Glutamatergic neuron (in vitro differentiated cells): ENCODE results near the gene PHACTR2. TPM values are rescaled to one million over a fixed set of nuclear protein-coding genes. Genes with fewer than 3 reads are reported as not detected.

Experiments
- DNase-seq: peaks from one replicate; pipeline ENCODE4 v3.0.0; 2022
- H3K27ac Mint-ChIP-seq: one replicate; pipeline ENCODE4 v1.8.0; 2020; ENCODE audit warnings: mild to moderate bottlenecking, mixed read lengths, inconsistent platforms; ENCODE audit not compliant: unreplicated experiment
- H3K27me3 Mint-ChIP-seq: one replicate; pipeline ENCODE4 v1.8.0; 2020; ENCODE audit warnings: mild to moderate bottlenecking, moderate library complexity, mixed read lengths, inconsistent platforms; ENCODE audit not compliant: unreplicated experiment
- H3K36me3 Mint-ChIP-seq: one replicate; pipeline ENCODE4 v1.8.0; 2020; ENCODE audit warnings: mild to moderate bottlenecking, mixed read lengths, inconsistent platforms; ENCODE audit not compliant: unreplicated experiment
- H3K4me1 Mint-ChIP-seq: one replicate; pipeline ENCODE4 v1.8.0; 2020; ENCODE audit warnings: mild to moderate bottlenecking, low read depth, mixed read lengths, inconsistent platforms; ENCODE audit not compliant: unreplicated experiment
- H3K4me3 Mint-ChIP-seq: one replicate; pipeline ENCODE4 v1.8.0; 2020; ENCODE audit warnings: mild to moderate bottlenecking, mixed read lengths, inconsistent platforms; ENCODE audit not compliant: unreplicated experiment
- H3K9me3 Mint-ChIP-seq: one replicate; pipeline ENCODE4 v1.8.0; 2020; ENCODE audit warnings: mild to moderate bottlenecking, moderate library complexity, mixed read lengths, inconsistent platforms; ENCODE audit not compliant: unreplicated experiment
- total RNA-seq: library from RNA; stranded (reverse); fragmentation: NEBNext Ultra II Directional; extraction: Animal tissue kit (Norgen Biotek cat#: 25700); gene quantifications from one replicate; pipeline ENCODE4 v1.2.1, GENCODE V29; 2021; ENCODE audit not compliant: unreplicated experiment
- TF ChIP-seq, protein P1 (sequence below): fragments of 200-600 bp; sonication (generic); IDR thresholded peaks from one replicate; pipeline ENCODE4 v1.5.0; 2021; ENCODE audit not compliant: partially characterized antibody, unreplicated experiment

PHACTR2 gene
- total RNA-seq, 1 donor from 2014 or later = 9.7 TPM

DNA sequence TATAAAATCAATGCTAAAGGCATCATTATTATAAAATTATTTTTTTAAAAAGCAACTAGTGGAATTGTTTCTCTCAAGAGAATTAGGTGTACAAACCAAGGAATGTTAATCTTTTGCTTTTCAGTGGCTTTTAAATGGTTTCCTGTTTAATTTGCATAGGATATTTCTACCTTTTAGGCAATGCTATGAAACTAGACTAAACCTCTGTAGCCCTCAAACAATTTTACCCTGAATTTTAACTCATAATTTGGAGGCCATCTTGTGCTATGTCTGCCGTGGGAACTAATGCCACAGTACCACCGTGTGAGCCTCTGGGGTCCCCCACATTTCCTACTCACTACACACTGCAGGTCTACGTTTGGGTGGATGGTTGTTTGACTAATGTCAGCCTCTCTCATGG, 20.6 kb downstream of the PHACTR2 start:
- Mint-ChIP-seq H3K9me3 (no peaks in the 10 kb centered on the region), H3K36me3 (no peaks in the 10 kb centered on the region), H3K27ac (no peak overlapping the region), H3K27me3 (no peaks in the 10 kb centered on the region), H3K4me3 (no peak overlapping the region), H3K4me1 (peaks cover 4% of the 10 kb centered on the region)
- TF ChIP-seq, protein P1, sequence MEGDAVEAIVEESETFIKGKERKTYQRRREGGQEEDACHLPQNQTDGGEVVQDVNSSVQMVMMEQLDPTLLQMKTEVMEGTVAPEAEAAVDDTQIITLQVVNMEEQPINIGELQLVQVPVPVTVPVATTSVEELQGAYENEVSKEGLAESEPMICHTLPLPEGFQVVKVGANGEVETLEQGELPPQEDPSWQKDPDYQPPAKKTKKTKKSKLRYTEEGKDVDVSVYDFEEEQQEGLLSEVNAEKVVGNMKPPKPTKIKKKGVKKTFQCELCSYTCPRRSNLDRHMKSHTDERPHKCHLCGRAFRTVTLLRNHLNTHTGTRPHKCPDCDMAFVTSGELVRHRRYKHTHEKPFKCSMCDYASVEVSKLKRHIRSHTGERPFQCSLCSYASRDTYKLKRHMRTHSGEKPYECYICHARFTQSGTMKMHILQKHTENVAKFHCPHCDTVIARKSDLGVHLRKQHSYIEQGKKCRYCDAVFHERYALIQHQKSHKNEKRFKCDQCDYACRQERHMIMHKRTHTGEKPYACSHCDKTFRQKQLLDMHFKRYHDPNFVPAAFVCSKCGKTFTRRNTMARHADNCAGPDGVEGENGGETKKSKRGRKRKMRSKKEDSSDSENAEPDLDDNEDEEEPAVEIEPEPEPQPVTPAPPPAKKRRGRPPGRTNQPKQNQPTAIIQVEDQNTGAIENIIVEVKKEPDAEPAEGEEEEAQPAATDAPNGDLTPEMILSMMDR = no peak
- no peak for DNase-seq

DNA sequence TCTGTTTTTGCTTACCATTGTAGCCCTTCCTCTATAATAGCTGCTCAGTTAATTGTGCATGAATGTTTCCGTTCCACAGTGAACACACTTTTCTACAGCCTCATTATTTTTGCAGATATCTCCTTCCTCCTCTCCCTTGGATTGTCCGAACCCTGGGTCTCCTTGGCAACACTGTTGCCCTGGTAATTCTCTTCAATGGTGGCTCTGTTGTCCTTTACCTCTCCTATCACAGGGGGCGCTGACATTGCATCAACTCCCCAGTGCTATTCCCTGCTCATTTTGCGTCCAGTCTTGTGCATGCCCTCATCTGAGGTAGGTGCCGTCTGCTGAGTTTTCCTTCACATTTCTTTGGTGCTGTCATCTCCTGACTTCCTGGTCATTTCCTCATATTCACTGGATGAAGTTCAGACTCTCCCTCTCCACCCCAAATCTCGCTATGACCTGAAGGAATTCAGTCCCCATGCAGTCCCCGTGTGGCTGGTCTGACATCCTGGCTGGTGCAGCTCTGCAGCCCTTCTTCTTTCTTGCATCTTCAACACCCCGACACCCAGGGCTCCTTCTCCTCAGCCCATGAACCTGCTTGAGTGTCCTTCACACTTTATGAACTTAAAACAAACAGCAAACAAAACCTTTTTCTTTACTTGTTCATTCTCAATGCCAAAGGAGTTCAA, 21.1 kb downstream of the PHACTR2 start:
- no peak overlapping the region for H3K27ac Mint-ChIP-seq
- no peaks in the 10 kb centered on the region for H3K36me3 Mint-ChIP-seq
- H3K27me3 Mint-ChIP-seq = no peaks in the 10 kb centered on the region
- peaks cover 4% of the 10 kb centered on the region for H3K4me1 Mint-ChIP-seq
- TF ChIP-seq, protein P1 = no peak
- no peak overlapping the region for H3K4me3 Mint-ChIP-seq
- H3K9me3 Mint-ChIP-seq = no peaks in the 10 kb centered on the region
- no peak for DNase-seq

DNA sequence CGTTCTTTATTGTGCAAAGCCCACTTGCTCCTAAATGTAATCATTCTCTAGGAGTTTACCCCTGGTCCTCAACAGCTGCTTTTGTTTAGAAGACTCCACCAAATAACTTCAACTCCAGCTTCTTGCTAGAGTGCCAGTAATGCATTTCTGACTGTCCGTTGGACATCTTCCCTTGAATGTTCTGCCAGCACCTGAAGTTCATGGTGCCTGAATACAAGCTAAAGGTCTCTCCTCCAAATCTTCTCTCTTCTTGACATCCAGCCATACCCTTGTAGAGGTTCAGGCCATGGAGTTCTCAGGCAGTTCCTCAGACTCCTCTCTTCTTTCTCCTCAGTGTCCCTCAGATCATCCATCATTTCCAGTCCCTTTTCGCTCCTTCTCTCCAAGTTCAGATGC, 21.7 kb downstream of the PHACTR2 start:
- no peaks in the 10 kb centered on the region for H3K36me3 Mint-ChIP-seq
- H3K27me3 Mint-ChIP-seq = no peaks in the 10 kb centered on the region
- TF ChIP-seq, protein P1 = no peak
- DNase-seq = no peak
- no peak overlapping the region for H3K4me3 Mint-ChIP-seq
- H3K9me3 Mint-ChIP-seq = no peaks in the 10 kb centered on the region
- H3K27ac Mint-ChIP-seq = no peak overlapping the region
- H3K4me1 Mint-ChIP-seq = peaks cover 4% of the 10 kb centered on the region

DNA sequence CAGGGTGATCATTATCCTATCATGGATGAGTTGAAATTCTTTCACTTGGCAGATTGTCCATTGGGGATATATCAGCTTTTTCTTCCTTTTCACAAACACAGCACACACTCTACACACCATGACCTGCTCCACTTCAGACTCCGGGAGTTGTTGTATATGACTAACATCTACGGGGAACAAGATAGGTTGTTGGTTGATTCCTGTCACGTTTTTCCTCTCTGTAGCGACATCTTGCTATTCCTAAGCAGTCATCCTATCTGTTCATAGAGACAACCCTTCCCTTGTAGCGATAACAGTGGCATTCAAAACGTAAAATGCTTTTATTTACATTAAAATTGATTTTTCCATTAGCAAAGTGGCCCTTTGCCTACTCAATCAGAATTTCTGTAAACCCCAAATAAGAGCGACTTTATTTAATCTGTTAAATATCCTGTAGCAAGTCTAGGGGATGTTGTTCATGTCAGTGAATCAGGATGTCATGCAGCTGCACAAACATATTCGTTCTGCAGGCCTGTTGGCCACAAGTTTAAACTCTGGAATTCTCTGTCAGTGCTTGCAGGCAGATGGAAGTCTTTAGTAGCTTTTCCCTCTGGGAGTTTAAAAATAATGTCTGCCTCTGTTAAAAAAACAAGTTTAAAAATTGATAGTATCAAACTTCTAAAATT, 23.1 kb downstream of the PHACTR2 start:
- H3K27me3 Mint-ChIP-seq = no peaks in the 10 kb centered on the region
- no peak overlapping the region for H3K4me3 Mint-ChIP-seq
- DNase-seq = no peak
- TF ChIP-seq, protein P1 = no peak
- no peak overlapping the region for H3K27ac Mint-ChIP-seq
- H3K4me1 Mint-ChIP-seq = peaks cover 4% of the 10 kb centered on the region
- no peaks in the 10 kb centered on the region for H3K36me3 Mint-ChIP-seq
- H3K9me3 Mint-ChIP-seq = no peaks in the 10 kb centered on the region

DNA sequence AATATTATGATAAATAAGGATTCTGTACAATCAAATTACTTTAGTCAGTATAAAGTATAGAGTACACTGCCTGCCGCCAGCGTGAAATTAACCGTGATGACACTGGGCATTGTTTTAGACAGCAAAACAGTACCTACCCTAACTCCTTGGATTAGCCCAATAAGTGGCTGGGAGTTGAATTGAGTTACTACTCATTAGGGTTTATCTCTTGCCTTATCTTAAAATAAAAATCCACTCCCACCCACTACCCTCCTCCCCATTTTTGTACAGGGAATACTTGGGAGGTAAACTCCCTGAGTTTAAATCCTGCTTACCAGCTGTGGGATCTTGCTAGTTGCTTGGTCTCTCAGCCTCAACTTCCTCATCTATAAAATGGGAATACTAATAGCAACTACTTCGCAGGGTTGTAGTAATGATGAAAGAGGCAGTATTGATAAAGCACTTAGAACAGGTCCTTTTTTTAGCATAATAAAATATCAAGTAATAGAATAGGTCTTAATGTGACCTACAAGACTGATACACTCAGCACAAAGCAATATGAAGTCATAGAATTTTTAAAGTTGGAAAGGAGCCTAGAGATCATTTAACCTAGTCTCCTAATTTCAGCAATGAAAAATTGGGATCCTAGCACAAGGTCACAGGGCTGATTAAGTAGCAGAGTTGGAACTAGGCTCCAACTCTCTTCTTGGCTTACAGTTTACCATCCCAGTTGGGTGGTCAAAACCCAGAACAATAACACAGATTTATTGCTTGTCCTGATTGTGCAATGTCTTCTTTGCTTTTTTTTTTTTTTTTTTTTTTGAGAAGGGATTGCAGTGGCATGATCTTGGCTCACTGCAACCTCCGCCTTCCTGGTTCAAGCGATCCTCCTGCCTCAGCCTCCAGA, 23.8 kb downstream of the PHACTR2 start:
- H3K9me3 Mint-ChIP-seq = no peaks in the 10 kb centered on the region
- H3K4me3 Mint-ChIP-seq = no peak overlapping the region
- no peaks in the 10 kb centered on the region for H3K27me3 Mint-ChIP-seq
- H3K27ac Mint-ChIP-seq = no peak overlapping the region
- no peak for DNase-seq
- TF ChIP-seq, protein P1 = no peak
- peaks cover 5% of the 10 kb centered on the region for H3K36me3 Mint-ChIP-seq
- H3K4me1 Mint-ChIP-seq = peaks cover 4% of the 10 kb centered on the region
